ENCODE results near the gene PTPN14.
"Not testable (repeated sequence)": the region's sequence is repeated elsewhere in the genome, so short reads cannot be mapped to it uniquely, and the experiment has no call there.

PTPN14 gene

DNA sequence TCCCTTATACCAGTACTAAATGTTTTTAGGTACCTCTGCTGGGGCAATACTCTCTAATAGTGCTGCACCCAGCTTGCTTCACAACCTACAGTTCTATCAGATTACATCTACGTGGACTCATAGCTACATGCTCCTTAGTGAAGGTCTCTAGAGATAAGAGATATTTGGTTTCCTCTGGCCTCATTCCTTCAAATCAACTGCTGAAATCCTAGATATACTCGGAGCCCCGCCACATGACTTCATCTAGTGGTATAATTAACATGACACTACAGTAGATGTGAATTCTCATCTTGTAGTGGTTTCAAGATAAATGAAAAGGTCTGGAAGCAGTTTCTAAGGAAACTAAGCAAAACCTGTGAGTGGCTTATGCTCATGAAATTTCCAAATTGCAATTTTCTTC lies 155.1 kb downstream of the PTPN14 start:
- no peaks in the 10 kb centered on the region for H3K27me3 Mint-ChIP-seq (ENCODE audit: low read depth, poor library complexity)
- H3K4me3 Mint-ChIP-seq, result no peak overlapping the region
- no peak for DNase-seq
- H3K4me1 Mint-ChIP-seq, result peaks cover 8% of the 10 kb centered on the region
- peaks cover 92% of the 10 kb centered on the region for H3K36me3 Mint-ChIP-seq (ENCODE audit: low read depth)
- H3K27ac Mint-ChIP-seq, result no peak overlapping the region
- no peaks in the 10 kb centered on the region for H3K9me3 Mint-ChIP-seq
- TF ChIP-seq, protein P1, sequence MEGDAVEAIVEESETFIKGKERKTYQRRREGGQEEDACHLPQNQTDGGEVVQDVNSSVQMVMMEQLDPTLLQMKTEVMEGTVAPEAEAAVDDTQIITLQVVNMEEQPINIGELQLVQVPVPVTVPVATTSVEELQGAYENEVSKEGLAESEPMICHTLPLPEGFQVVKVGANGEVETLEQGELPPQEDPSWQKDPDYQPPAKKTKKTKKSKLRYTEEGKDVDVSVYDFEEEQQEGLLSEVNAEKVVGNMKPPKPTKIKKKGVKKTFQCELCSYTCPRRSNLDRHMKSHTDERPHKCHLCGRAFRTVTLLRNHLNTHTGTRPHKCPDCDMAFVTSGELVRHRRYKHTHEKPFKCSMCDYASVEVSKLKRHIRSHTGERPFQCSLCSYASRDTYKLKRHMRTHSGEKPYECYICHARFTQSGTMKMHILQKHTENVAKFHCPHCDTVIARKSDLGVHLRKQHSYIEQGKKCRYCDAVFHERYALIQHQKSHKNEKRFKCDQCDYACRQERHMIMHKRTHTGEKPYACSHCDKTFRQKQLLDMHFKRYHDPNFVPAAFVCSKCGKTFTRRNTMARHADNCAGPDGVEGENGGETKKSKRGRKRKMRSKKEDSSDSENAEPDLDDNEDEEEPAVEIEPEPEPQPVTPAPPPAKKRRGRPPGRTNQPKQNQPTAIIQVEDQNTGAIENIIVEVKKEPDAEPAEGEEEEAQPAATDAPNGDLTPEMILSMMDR (IDR thresholded peaks at IDR 0.05), result no peak

DNA sequence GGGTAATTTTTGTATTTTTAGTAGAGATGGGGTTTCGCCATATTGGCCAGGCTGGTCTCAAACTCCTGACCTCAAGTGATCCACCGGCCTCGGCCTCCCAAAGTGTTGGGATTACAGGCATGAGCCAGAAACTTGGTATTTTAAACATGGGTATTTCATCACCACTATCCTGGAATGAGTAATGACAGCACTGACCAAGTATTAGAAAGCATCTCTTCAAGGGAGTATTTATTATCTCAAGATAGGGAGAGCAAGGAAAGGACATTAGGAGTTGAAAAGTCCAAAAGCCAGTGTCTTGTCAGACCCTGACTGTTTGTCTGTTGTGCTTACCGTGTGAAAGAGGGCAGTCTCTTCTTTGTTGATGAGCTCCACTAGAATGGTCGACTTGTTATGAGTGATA lies 156.8 kb downstream of the PTPN14 start:
- not testable (repeated sequence) for H3K4me1 Mint-ChIP-seq; H3K4me3 Mint-ChIP-seq; DNase-seq; H3K9me3 Mint-ChIP-seq; H3K27me3 Mint-ChIP-seq (ENCODE audit: low read depth, poor library complexity); H3K27ac Mint-ChIP-seq
- peaks cover 87% of the 10 kb centered on the region for H3K36me3 Mint-ChIP-seq (ENCODE audit: low read depth)

DNA sequence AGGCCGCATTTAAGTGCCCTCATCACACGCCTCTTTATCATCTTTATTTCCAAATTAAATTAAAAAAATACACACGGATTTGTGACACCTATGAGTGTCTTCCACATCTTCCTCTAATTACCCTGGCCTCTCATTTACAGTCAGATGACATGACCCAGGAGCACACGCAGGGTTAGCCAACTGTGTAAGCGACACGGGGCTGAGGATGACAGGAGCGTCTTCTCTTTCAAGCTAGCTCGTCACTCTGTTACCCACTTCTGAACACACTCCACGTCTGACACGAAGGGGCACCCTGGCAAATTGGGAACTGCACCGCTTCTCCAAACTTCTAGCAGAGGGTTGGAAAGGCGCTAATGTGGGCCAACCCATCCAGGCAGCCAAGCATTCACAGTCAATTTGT lies 158.3 kb downstream of the PTPN14 start:
- H3K9me3 Mint-ChIP-seq, result no peaks in the 10 kb centered on the region
- H3K36me3 Mint-ChIP-seq (ENCODE audit: low read depth), result peaks cover 81% of the 10 kb centered on the region
- no peaks in the 10 kb centered on the region for H3K27me3 Mint-ChIP-seq (ENCODE audit: low read depth, poor library complexity)
- no peak for DNase-seq
- TF ChIP-seq, protein P1 (IDR thresholded peaks at IDR 0.05), result no peak
- no peak overlapping the region for H3K4me3 Mint-ChIP-seq
- peak overlapping the region; percentile 16 for H3K27ac Mint-ChIP-seq
- H3K4me1 Mint-ChIP-seq, result peaks cover 8% of the 10 kb centered on the region

DNA sequence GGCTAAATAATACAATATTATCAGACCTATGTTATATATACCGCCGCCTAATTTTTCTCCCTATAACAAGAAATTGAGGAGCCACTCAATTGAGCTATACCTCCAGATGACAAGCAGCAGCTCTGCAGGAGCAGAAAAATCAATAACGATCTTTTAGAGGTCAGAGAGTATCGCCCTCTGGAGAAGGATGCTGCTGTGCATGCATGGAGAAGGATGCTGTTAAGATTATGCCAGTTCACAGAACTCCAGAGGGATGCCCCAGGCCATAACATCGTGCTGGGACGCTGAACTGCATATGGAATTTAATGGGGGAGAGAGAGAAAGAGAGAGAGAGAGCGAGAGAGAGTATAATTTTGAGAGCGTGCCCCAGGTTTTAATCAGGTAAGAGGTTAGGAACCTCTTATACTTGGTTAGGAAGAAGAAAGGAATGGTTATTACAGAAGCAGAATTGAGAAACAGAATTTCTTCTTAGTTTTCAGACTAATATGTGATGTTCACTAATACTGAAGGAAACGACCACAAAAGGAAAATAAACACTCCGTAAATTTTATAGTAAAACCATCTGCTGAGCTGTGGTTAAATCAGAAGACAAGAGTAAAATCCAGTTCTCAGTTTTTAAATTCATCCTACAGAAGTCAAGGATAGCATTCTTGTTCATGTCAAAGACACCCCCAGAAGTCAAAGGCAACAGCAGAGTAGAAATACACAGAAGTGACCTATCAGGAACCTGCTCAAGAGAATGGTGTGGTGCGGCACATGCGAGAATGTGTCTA lies 159.3 kb downstream of the PTPN14 start:
- Mint-ChIP-seq H3K4me1 (peaks cover 8% of the 10 kb centered on the region), H3K27me3 (ENCODE audit: low read depth, poor library complexity) (no peaks in the 10 kb centered on the region), H3K36me3 (ENCODE audit: low read depth) (peaks cover 75% of the 10 kb centered on the region), H3K9me3 (no peaks in the 10 kb centered on the region), H3K4me3 (no peak overlapping the region), H3K27ac (peak overlapping the region; percentile 16)
- no peak for DNase-seq
- TF ChIP-seq, protein P1 (IDR thresholded peaks at IDR 0.05), result no peak

DNA sequence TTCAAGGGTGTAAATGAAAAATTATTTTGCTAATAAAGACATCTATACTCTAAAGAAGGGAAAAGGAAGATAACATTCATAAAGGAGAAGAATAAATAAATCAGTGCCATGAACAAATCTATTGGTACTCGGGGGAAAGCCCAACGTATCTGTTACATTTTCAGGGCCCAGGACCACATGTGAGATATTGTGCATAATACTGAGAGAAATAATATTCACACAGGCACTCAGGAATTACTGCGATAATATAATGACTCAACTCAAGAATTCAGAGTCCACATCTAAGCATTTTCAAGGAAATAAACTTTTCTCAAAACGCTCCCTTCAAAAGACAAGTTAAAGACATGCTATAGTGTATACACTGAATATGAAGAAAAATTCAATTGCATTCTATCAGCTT lies 161.7 kb downstream of the PTPN14 start:
- no peak for DNase-seq
- TF ChIP-seq, protein P1 (IDR thresholded peaks at IDR 0.05), result no peak
- Mint-ChIP-seq H3K9me3 (no peaks in the 10 kb centered on the region), H3K36me3 (ENCODE audit: low read depth) (peaks cover 70% of the 10 kb centered on the region), H3K4me3 (no peak overlapping the region), H3K27me3 (ENCODE audit: low read depth, poor library complexity) (no peaks in the 10 kb centered on the region), H3K27ac (no peak overlapping the region), H3K4me1 (peaks cover 8% of the 10 kb centered on the region)

DNA sequence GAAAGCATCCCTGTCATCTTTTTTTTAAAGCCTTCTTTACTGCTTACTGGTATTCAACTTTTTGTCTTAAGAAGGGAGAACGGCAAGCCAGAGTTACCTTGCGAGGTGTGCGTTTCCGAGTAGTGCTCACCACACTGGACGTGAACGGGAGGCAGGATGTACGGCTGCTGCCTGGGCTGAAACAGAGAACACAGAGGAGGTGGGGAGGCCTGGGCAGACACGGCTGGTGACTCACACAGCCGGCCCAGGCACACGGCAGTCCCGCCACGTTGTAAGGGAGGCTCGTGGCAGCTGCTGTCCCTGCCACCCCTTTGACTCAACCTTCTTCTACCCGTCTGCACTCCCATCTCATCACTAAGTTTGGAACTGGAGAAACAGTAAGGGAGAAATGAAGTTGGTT lies 164.7 kb downstream of the PTPN14 start:
- H3K27me3 Mint-ChIP-seq (ENCODE audit: low read depth, poor library complexity), result peaks cover 5% of the 10 kb centered on the region
- no peak for DNase-seq
- TF ChIP-seq, protein P1 (IDR thresholded peaks at IDR 0.05), result no peak
- no peaks in the 10 kb centered on the region for H3K4me1 Mint-ChIP-seq
- H3K9me3 Mint-ChIP-seq, result no peaks in the 10 kb centered on the region
- H3K36me3 Mint-ChIP-seq (ENCODE audit: low read depth), result peaks cover 70% of the 10 kb centered on the region
- H3K4me3 Mint-ChIP-seq, result no peak overlapping the region
- H3K27ac Mint-ChIP-seq, result peak overlapping the region; percentile 13

Data from nephron progenitor cell (in vitro differentiated cells).